Breast epithelium (tissue), 4 donors: ENCODE results near the gene PCDHGA11. TPM values are rescaled to one million over a fixed set of nuclear protein-coding genes. Genes with fewer than 3 reads are reported as not detected.
A peak's percentile ranks its signal among the peaks of the same experiment; 100 is the strongest.

Experiments
- DNase-seq, 2 donors: peaks; one replicate each; pipeline ENCODE4 v3.0.0-alpha.2; 2019; ENCODE audit warnings: low spot score in 2 of 2
- H3K27ac ChIP-seq, 2 donors: fragments of 200-600 bp; sonication (generic) in 1 of 2; one replicate each; pipeline ENCODE4 v1.5.1; 2016 to 2019; ENCODE audit warnings: mild to moderate bottlenecking in 1 of 2
- H3K27me3 ChIP-seq, 2 donors: fragments of 200-600 bp; sonication (generic) in 1 of 2; one replicate each; pipeline versions ENCODE4 v1.5.1 to v1.6.0; 2017 to 2019; ENCODE audit warnings: control low read depth in 1 of 2, mild to moderate bottlenecking in 1 of 2
- H3K36me3 ChIP-seq: fragments of 200-600 bp; one replicate; pipeline ENCODE4 v1.5.1; 2019
- H3K4me1 ChIP-seq, 2 donors: fragments of 200-600 bp; sonication (generic); one replicate each; pipeline ENCODE4 v1.5.1; 2016 to 2019; ENCODE audit warnings: control low read depth in 1 of 2
- H3K4me3 ChIP-seq, 3 donors: fragments of 200-600 bp; sonication (generic); 1 replicate in 2 of 3; 2 replicates in 1 of 3; pipeline ENCODE4 v1.5.1; 2016 to 2019; ENCODE audit warnings: mild to moderate bottlenecking in 3 of 3, moderate library complexity in 2 of 3
- H3K9me3 ChIP-seq, 2 donors: fragments of 200-600 bp; sonication (generic) in 1 of 2; one replicate each; pipeline ENCODE4 v1.5.1; 2016 to 2019; ENCODE audit warnings: control low read depth in 1 of 2
- CTCF ChIP-seq, 3 donors: fragments of 450-650 bp; IDR thresholded peaks; one replicate each; pipeline ENCODE4 v1.5.1; 2016 to 2017; ENCODE audit warnings: antibody characterized with exemption in 3 of 3, mild to moderate bottlenecking in 3 of 3, moderate library complexity in 3 of 3
- POLR2A ChIP-seq: fragments of 450-650 bp; IDR thresholded peaks from one replicate; pipeline ENCODE4 v1.6.1; 2016; ENCODE audit warnings: antibody characterized with exemption, mild to moderate bottlenecking, moderate library complexity
- POLR2AphosphoS5 ChIP-seq, 3 donors: sonication (generic); formaldehyde crosslinking; IDR thresholded peaks; one replicate each; pipeline ENCODE4 v1.6.1; 2017; ENCODE audit warnings: antibody characterized with exemption in 3 of 3
- intact Hi-C: fragments of 100-400 bp; cut with DNase I; formaldehyde crosslinking; loops from one replicate; pipeline ENCODE4 v1.15.1; 2023; ENCODE audit warnings: low total_unique reads
- total RNA-seq, 3 donors: library from RNA; depleted of rRNA; stranded (reverse); fragments of >200 nt; gene quantifications; one replicate each; pipeline ENCODE4 v1.1.0, GENCODE V29; 2016

The PCDHGA11 gene
- total RNA-seq, 3 donors from 2014 or later: 5.0 to 9.8 (median 9.7) TPM

- intact Hi-C loops: loop anchor here (10.0 kb wide), 1 partner anchor 133 kb away; no protein-coding TSS in a partner anchor
- no peaks in the 10 kb centered on the region for H3K36me3 ChIP-seq
- H3K27me3 ChIP-seq: no peaks in the 10 kb centered on the region
- no peaks in the 10 kb centered on the region for H3K4me1 ChIP-seq
- no peak for DNase-seq
- H3K9me3 ChIP-seq: peaks cover 85 to 100% of the 10 kb centered on the region in 2 donors
- no peak overlapping the region for H3K27ac ChIP-seq
- peak overlapping the region in 2 of 3 donors; percentile 22 to 54 for H3K4me3 ChIP-seq
- TF ChIP-seq CTCF (IDR thresholded peaks at IDR 0.05): no peak
- no peak for TF ChIP-seq POLR2AphosphoS5 (IDR thresholded peaks at IDR 0.05)
- no peak for TF ChIP-seq POLR2A
These were observed 621 bp downstream of the PCDHGA11 start for GRCh38 chr5:141421489-141421855.

GRCh38 chr5:141422742-141423291 lies 2.0 kb downstream of the PCDHGA11 start:
- peak overlapping the region in 1 of 3 donors; percentile 26 for H3K4me3 ChIP-seq
- H3K9me3 ChIP-seq: peaks cover 93 to 100% of the 10 kb centered on the region in 2 donors
- no peaks in the 10 kb centered on the region for H3K36me3 ChIP-seq
- no peak for DNase-seq
- no peak overlapping the region for H3K27ac ChIP-seq
- no peaks in the 10 kb centered on the region for H3K27me3 ChIP-seq
- H3K4me1 ChIP-seq: no peaks in the 10 kb centered on the region
- intact Hi-C loops: loop anchor here (10.0 kb wide), 1 partner anchor 132 kb away; no protein-coding TSS in a partner anchor
- TF ChIP-seq POLR2AphosphoS5 (IDR thresholded peaks at IDR 0.05) (no peak), POLR2A (no peak), CTCF (IDR thresholded peaks at IDR 0.05) (no peak)

- no peak for TF ChIP-seq POLR2AphosphoS5 (IDR thresholded peaks at IDR 0.05)
- TF ChIP-seq POLR2A: no peak
- no peak for TF ChIP-seq CTCF (IDR thresholded peaks at IDR 0.05)
These were observed 7.1 kb downstream of the PCDHGA11 start for GRCh38 chr5:141427783-141428426.

GRCh38 chr5:141430332-141431113 lies 9.7 kb downstream of the PCDHGA11 start, which contains the start of gene PCDHGA12:
PCDHGA12 (plus strand) TSS chr5:141430507; CDS start chr5:141430760, 253 bp downstream.
- Histone ChIP-seq H3K27me3 (no peaks in the 10 kb centered on the region), H3K4me1 (no peaks in the 10 kb centered on the region), H3K9me3 (peaks cover 88 to 99% of the 10 kb centered on the region in 2 donors), H3K4me3 (peak within 1 kb of the TSS; percentile 26 to 48 (median 36)), H3K36me3 (no peaks in the 10 kb centered on the region), H3K27ac (no peak within 1 kb of the TSS)
- intact Hi-C loops: no loop called here
- no peak for DNase-seq
- no peak for TF ChIP-seq CTCF (IDR thresholded peaks at IDR 0.05)
- TF ChIP-seq POLR2AphosphoS5 (IDR thresholded peaks at IDR 0.05): no peak
- no peak for TF ChIP-seq POLR2A

More at GRCh38 chr5:141427783-141428426, 7.1 kb downstream of the PCDHGA11 start:
- no peaks in the 10 kb centered on the region for H3K4me1 ChIP-seq
- peaks cover 91 to 99% of the 10 kb centered on the region in 2 donors for H3K9me3 ChIP-seq
- H3K4me3 ChIP-seq: peak overlapping the region in 1 of 3 donors; percentile 34
- no peak for DNase-seq
- H3K27me3 ChIP-seq: no peaks in the 10 kb centered on the region
- no peaks in the 10 kb centered on the region for H3K36me3 ChIP-seq
- intact Hi-C loops: loop anchor here (10.0 kb wide), 1 partner anchor 127 kb away; no protein-coding TSS in a partner anchor
- no peak overlapping the region for H3K27ac ChIP-seq
